ENCODE data around the gene PARP1. TPM values are rescaled to one million over a fixed set of nuclear protein-coding genes. Genes with fewer than 3 reads are reported as not detected.

PARP1 gene
- total RNA-seq, 1 experiment from 2014 or later: 213 TPM

GRCh38 chr1:226411619-226412018, 3.7 kb upstream of the PARP1 start:
- no peak overlapping the region for H3K4me2 ChIP-seq (ENCODE audit: low read length)
- no peaks in the 10 kb centered on the region for H3K27me3 ChIP-seq (ENCODE audit: insufficient read depth, low read length)
- no peak overlapping the region for H3K4me3 ChIP-seq (replicated peaks in 1 of 2; ENCODE audit: low read depth in 1 of 2, low read length in 2 of 2)
- ATAC-seq (no peak), DNase-seq (ENCODE audit: low read depth, low spot score) (no peak)
- H3K36me3 ChIP-seq (ENCODE audit: control insufficient read depth in 1 of 2, insufficient read depth in 2 of 2, low read length in 2 of 2): no peaks in the 10 kb centered on the region
- no TSS peak for BruUV-seq (replicated peaks)
- H3K79me2 ChIP-seq (ENCODE audit: insufficient read depth, low read length): peaks cover 8% of the 10 kb centered on the region
- intact Hi-C loops (cut with micrococcal nuclease): no loop called here
- no peaks in the 10 kb centered on the region for H3K9me2 ChIP-seq (ENCODE audit: insufficient read depth)
- ChIA-PET CTCF (no interaction called here), RAD21 (ENCODE audit: low non-redundant PET in 1 of 2, low total read pairs in 2 of 2, uncharacterized antibody in 2 of 2, unreplicated experiment in 2 of 2) (no interaction called here), POLR2A (no interaction called here)
- no peak overlapping the region for H3K9ac ChIP-seq (ENCODE audit: low read length)
- H2AFZ ChIP-seq (ENCODE audit: low read depth, low read length, poor library complexity, severe bottlenecking): no peak overlapping the region
- TF ChIP-seq SP1 (IDR thresholded peaks at IDR 0.05; ENCODE audit: low read depth): no peak
- TF ChIP-seq ELF1 (IDR thresholded peaks at IDR 0.05; ENCODE audit: borderline replicate concordance, low read depth): no peak
- TF ChIP-seq EZH2 (IDR thresholded peaks at IDR 0.05): no peak
- no peak for TF ChIP-seq POLR2AphosphoS5 (IDR thresholded peaks at IDR 0.05; ENCODE audit: low read depth, low read length)
- no peak for TF ChIP-seq SRF (IDR thresholded peaks at IDR 0.05; ENCODE audit: low read depth)
- no peak for TF ChIP-seq FOSL1 (IDR thresholded peaks at IDR 0.05; ENCODE audit: low read depth)
- TF ChIP-seq TCF7L2 (IDR thresholded peaks at IDR 0.05; ENCODE audit: borderline replicate concordance, extremely low read depth, insufficient read depth, insufficient read length): no peak
- H4K20me1 ChIP-seq (ENCODE audit: insufficient read depth): no peaks in the 10 kb centered on the region; the same call in 1 of the 2 replicates
- no peak overlapping the region for H3K27ac ChIP-seq (ENCODE audit: low read depth, low read length)
- no peaks in the 10 kb centered on the region for H3K9me3 ChIP-seq (ENCODE audit: control insufficient read depth in 1 of 2, insufficient read depth in 1 of 2, low read depth in 1 of 2, low read length in 2 of 2)
- H3K4me1 ChIP-seq (ENCODE audit: control insufficient read depth in 1 of 2, insufficient read depth in 2 of 2, low read length in 2 of 2): peaks cover 4 to 12% of the 10 kb centered on the region in 2 experiments; a peak in 2 of 4 replicates

- Histone ChIP-seq H2AFZ (ENCODE audit: low read depth, low read length, poor library complexity, severe bottlenecking) (no peak overlapping the region), H3K4me3 (replicated peaks in 1 of 2; ENCODE audit: low read depth in 1 of 2, low read length in 2 of 2) (no peak overlapping the region), H3K9me3 (ENCODE audit: control insufficient read depth in 1 of 2, insufficient read depth in 1 of 2, low read depth in 1 of 2, low read length in 2 of 2) (no peaks in the 10 kb centered on the region), H3K27ac (ENCODE audit: low read depth, low read length) (no peak overlapping the region), H3K9me2 (ENCODE audit: insufficient read depth) (no peaks in the 10 kb centered on the region), H3K36me3 (ENCODE audit: control insufficient read depth in 1 of 2, insufficient read depth in 2 of 2, low read length in 2 of 2) (no peaks in the 10 kb centered on the region), H4K20me1 (ENCODE audit: insufficient read depth) (no peaks in the 10 kb centered on the region; the same call in 1 of the 2 replicates), H3K9ac (ENCODE audit: low read length) (no peak overlapping the region), H3K79me2 (ENCODE audit: insufficient read depth, low read length) (peaks cover 15% of the 10 kb centered on the region), H3K27me3 (ENCODE audit: insufficient read depth, low read length) (no peaks in the 10 kb centered on the region), H3K4me2 (ENCODE audit: low read length) (no peak overlapping the region), H3K4me1 (ENCODE audit: control insufficient read depth in 1 of 2, insufficient read depth in 2 of 2, low read length in 2 of 2) (peaks cover 4 to 18% of the 10 kb centered on the region in 2 experiments; a peak in 2 of 4 replicates)
- ChIA-PET RAD21 (ENCODE audit: low non-redundant PET in 1 of 2, low total read pairs in 2 of 2, uncharacterized antibody in 2 of 2, unreplicated experiment in 2 of 2) (no interaction called here), CTCF (no interaction called here), POLR2A (no interaction called here)
- TF ChIP-seq EZH2phosphoT487 (IDR thresholded peaks at IDR 0.05; ENCODE audit: borderline replicate concordance) (no peak), CEBPB (IDR thresholded peaks at IDR 0.05; ENCODE audit: low read depth) (no peak), ZNF274 (IDR thresholded peaks at IDR 0.05; ENCODE audit: low read depth, low read length) (no peak), SRF (IDR thresholded peaks at IDR 0.05; ENCODE audit: low read depth) (no peak), SIN3A (IDR thresholded peaks at IDR 0.05; ENCODE audit: low read depth) (no peak), JUND (IDR thresholded peaks at IDR 0.05) (no peak), POLR2A (IDR thresholded peaks at IDR 0.05; ENCODE audit: borderline replicate concordance, extremely low read depth, insufficient read depth, insufficient read length) (no peak), SP1 (IDR thresholded peaks at IDR 0.05; ENCODE audit: low read depth) (no peak), EZH2 (IDR thresholded peaks at IDR 0.05) (no peak), ATF3 (IDR thresholded peaks at IDR 0.05) (no peak), FOSL1 (IDR thresholded peaks at IDR 0.05; ENCODE audit: low read depth) (no peak)
- DNase-seq (ENCODE audit: low read depth, low spot score) (no peak), ATAC-seq (no peak)
- BruUV-seq (replicated peaks): no TSS peak
- intact Hi-C loops (cut with micrococcal nuclease): no loop called here
Observed at GRCh38 chr1:226410958-226411357, 3.1 kb upstream of the PARP1 start.

Data from HCT116 (cell line).